HG03103 (cell line): Measurements from ENCODE around the gene BAIAP2L2.
"Not testable (repeated sequence)": the region's sequence is repeated elsewhere in the genome, so short reads cannot be mapped to it uniquely, and the experiment has no call there.

Experiments used
- ATAC-seq: cut with Tn5 transposase; IDR thresholded peaks from one replicate; pipeline ENCODE4 v1.9.1; 2021; ENCODE audit warnings: low read depth; ENCODE audit not compliant: unreplicated experiment

Gene BAIAP2L2

GRCh38 chr22:38041760-38042487, 68.6 kb downstream of the BAIAP2L2 start:
- ATAC-seq, result no peak

GRCh38 chr22:38040953-38041759, 69.3 kb downstream of the BAIAP2L2 start:
- ATAC-seq, result no peak

- no peak for ATAC-seq
Measured at GRCh38 chr22:38038890-38039812, 71.3 kb downstream of the BAIAP2L2 start.

DNA sequence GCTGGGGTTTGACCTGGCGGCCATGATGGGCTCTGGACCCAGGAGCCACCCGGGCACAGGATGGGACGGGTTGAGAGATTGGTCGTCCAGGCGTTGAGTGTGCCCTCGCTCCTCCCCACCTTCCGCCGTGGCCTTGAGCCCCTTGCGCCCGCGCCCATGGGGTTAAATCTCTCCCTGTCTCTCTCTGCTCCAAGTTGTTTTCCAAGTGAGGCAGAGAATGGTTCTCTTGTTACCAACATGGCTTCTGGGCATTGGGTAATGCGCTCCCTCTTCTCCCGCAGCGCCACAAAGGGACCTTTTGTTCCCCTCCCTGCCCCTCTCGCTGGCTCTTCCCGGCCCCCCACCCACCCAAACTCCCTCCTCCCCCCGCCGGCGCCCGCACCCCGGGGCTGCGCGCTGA, 72.1 kb downstream of the BAIAP2L2 start:
- no peak for ATAC-seq

- not testable (repeated sequence) for ATAC-seq
Measured at GRCh38 chr22:38037367-38038150, 72.9 kb downstream of the BAIAP2L2 start.

- no peak for ATAC-seq
Measured at GRCh38 chr22:38036392-38037062, 74.0 kb downstream of the BAIAP2L2 start.

- ATAC-seq, result no peak
Measured at GRCh38 chr22:38035530-38035885, 75.0 kb downstream of the BAIAP2L2 start.
